H9 (cell line): ENCODE measurements around the gene POC1B. TPM values are rescaled to one million over a fixed set of nuclear protein-coding genes. Genes with fewer than 3 reads are reported as not detected.

Experiments
- DNase-seq: peaks from one replicate; pipeline ENCODE4 v3.0.0-alpha.2; 2017
- H2AFZ ChIP-seq: one replicate; pipeline ENCODE4 v1.6.1; 2013; ENCODE audit warnings: mild to moderate bottlenecking, low read length, control low read depth, moderate library complexity
- H2AK5ac ChIP-seq: 2 replicates; pipeline ENCODE4 v1.6.1; 2013; ENCODE audit warnings: low read length, control low read depth, mixed read lengths; ENCODE audit not compliant: insufficient read length
- H2BK120ac ChIP-seq: one replicate; pipeline ENCODE4 v1.6.1; 2013; ENCODE audit warnings: low read depth, mild to moderate bottlenecking, low read length, control low read depth, inconsistent platforms; ENCODE audit not compliant: poor library complexity, severe bottlenecking
- H2BK12ac ChIP-seq: 2 replicates; pipeline ENCODE4 v1.6.1; 2013; ENCODE audit warnings: low read length, control low read depth, mixed read lengths, low read depth; ENCODE audit not compliant: insufficient read length
- H2BK15ac ChIP-seq: 2 replicates; pipeline ENCODE4 v1.6.1; 2013; ENCODE audit warnings: low read depth, low read length, control low read depth
- H2BK20ac ChIP-seq: one replicate; pipeline ENCODE4 v1.6.1; 2013; ENCODE audit warnings: low read depth, mild to moderate bottlenecking, low read length, control low read depth, inconsistent platforms; ENCODE audit not compliant: poor library complexity, severe bottlenecking
- H2BK5ac ChIP-seq: 2 replicates; pipeline ENCODE4 v1.6.1; 2013; ENCODE audit warnings: low read length, control low read depth, mixed read lengths; ENCODE audit not compliant: insufficient read length
- H3K14ac ChIP-seq: 2 replicates; pipeline ENCODE4 v1.6.1; 2013; ENCODE audit warnings: low read length, control low read depth; ENCODE audit not compliant: insufficient read depth
- H3K18ac ChIP-seq: 2 replicates; pipeline ENCODE4 v1.6.1; 2013; ENCODE audit warnings: low read depth, mild to moderate bottlenecking, mixed read lengths, low read length, control low read depth; ENCODE audit not compliant: insufficient read length
- H3K23ac ChIP-seq: 2 replicates; pipeline ENCODE4 v1.6.1; 2013; ENCODE audit warnings: low read length, control low read depth, mixed read lengths, low read depth; ENCODE audit not compliant: insufficient read length
- H3K23me2 ChIP-seq: 2 replicates; pipeline ENCODE4 v1.6.1; 2013; ENCODE audit warnings: low read depth, mild to moderate bottlenecking, mixed read lengths, low read length, control low read depth; ENCODE audit not compliant: insufficient read length, poor library complexity, severe bottlenecking
- H3K27ac ChIP-seq: 2 replicates; pipeline ENCODE4 v1.5.1; 2013; ENCODE audit warnings: low read length, control low read depth, mixed read lengths, low read depth; ENCODE audit not compliant: insufficient read length
- H3K27me3 ChIP-seq: 2 replicates; pipeline ENCODE4 v1.6.1; 2013; ENCODE audit warnings: low read length, control low read depth, inconsistent platforms; ENCODE audit not compliant: insufficient read depth
- H3K4ac ChIP-seq: 2 replicates; pipeline ENCODE4 v1.6.1; 2013; ENCODE audit warnings: low read depth, mild to moderate bottlenecking, control low read depth, inconsistent platforms, low read length, moderate library complexity
- H3K4me1 ChIP-seq: 2 replicates; pipeline ENCODE4 v1.6.1; 2013; ENCODE audit warnings: low read length, control low read depth, inconsistent platforms; ENCODE audit not compliant: insufficient read depth
- H3K4me2 ChIP-seq: 2 replicates; pipeline ENCODE4 v1.6.1; 2013; ENCODE audit warnings: low read length, control low read depth, mixed read lengths; ENCODE audit not compliant: insufficient read length, insufficient read depth
- H3K56ac ChIP-seq: 2 replicates; pipeline ENCODE4 v1.6.1; 2013; ENCODE audit warnings: low read depth, mild to moderate bottlenecking, mixed read lengths, low read length, control low read depth; ENCODE audit not compliant: insufficient read length
- H3K79me1 ChIP-seq: 2 replicates; pipeline ENCODE4 v1.6.1; 2013; ENCODE audit warnings: low read depth, mild to moderate bottlenecking, moderate library complexity, low read length, control low read depth, inconsistent platforms; ENCODE audit not compliant: insufficient read depth, poor library complexity, severe bottlenecking
- H3K79me2 ChIP-seq: 2 replicates; pipeline ENCODE4 v1.6.1; 2013; ENCODE audit warnings: low read length, control low read depth, inconsistent platforms; ENCODE audit not compliant: insufficient read depth
- H3K9ac ChIP-seq: 2 replicates; pipeline ENCODE4 v1.6.1; 2013; ENCODE audit warnings: low read length, control low read depth, mixed read lengths; ENCODE audit not compliant: insufficient read length; ENCODE audit errors: extremely low read depth
- H3K9me3 ChIP-seq: one replicate; pipeline ENCODE4 v1.6.1; 2013; ENCODE audit warnings: low read depth, low read length, inconsistent platforms; ENCODE audit not compliant: control insufficient read depth
- H3T11ph ChIP-seq: one replicate; pipeline ENCODE4 v1.6.1; 2013; ENCODE audit warnings: mild to moderate bottlenecking, low read length, control low read depth, inconsistent platforms
- H4K20me1 ChIP-seq: one replicate; pipeline ENCODE4 v1.6.1; 2013; ENCODE audit not compliant: control insufficient read depth, insufficient read length, insufficient read depth
- H4K5ac ChIP-seq: 2 replicates; pipeline ENCODE4 v1.6.1; 2013; ENCODE audit warnings: low read depth, mild to moderate bottlenecking, mixed read lengths, low read length, control low read depth; ENCODE audit not compliant: insufficient read length
- H4K8ac ChIP-seq: replicated peaks from 2 replicates; pipeline ENCODE4 v1.6.1; 2013; ENCODE audit warnings: low read length, control low read depth, mixed read lengths, low read depth; ENCODE audit not compliant: insufficient read length
- H4K91ac ChIP-seq: 2 replicates; pipeline ENCODE4 v1.6.1; 2013; ENCODE audit warnings: low read depth, mild to moderate bottlenecking, moderate library complexity, mixed read lengths, low read length, control low read depth; ENCODE audit not compliant: insufficient read length
- H3K27ac Mint-ChIP-seq, 3 experiments: 2 replicates in 2 of 3; 3 replicates in 1 of 3; pipeline ENCODE4 v1.8.0; 2020 to 2021; ENCODE audit warnings: mixed read lengths in 3 of 3, mild to moderate bottlenecking in 1 of 3, moderate library complexity in 1 of 3
- H3K27me3 Mint-ChIP-seq: 2 replicates; pipeline ENCODE4 v1.8.0; 2021; ENCODE audit warnings: low read depth, mild to moderate bottlenecking, moderate library complexity, mixed read lengths
- H3K36me3 Mint-ChIP-seq, 3 experiments: 2 replicates in 2 of 3; 3 replicates in 1 of 3; pipeline ENCODE4 v1.8.0; 2020 to 2021; ENCODE audit warnings: low read depth in 3 of 3, mixed read lengths in 3 of 3; ENCODE audit not compliant: insufficient read depth in 1 of 3
- H3K4me1 Mint-ChIP-seq, 2 experiments: 2 replicates each; pipeline ENCODE4 v1.8.0; 2020; ENCODE audit warnings: mixed read lengths in 2 of 2
- H3K4me3 Mint-ChIP-seq, 2 experiments: 2 replicates in 1 of 2; 3 replicates in 1 of 2; pipeline ENCODE4 v1.8.0; 2020 to 2021; ENCODE audit warnings: mild to moderate bottlenecking in 2 of 2, mixed read lengths in 2 of 2, moderate library complexity in 1 of 2
- H3K9me3 Mint-ChIP-seq, 2 experiments: 2 replicates in 1 of 2; 3 replicates in 1 of 2; pipeline ENCODE4 v1.8.0; 2020; ENCODE audit warnings: mild to moderate bottlenecking in 2 of 2, mixed read lengths in 2 of 2, moderate library complexity in 1 of 2
- CTCF ChIP-seq: fragments of 200-600 bp; sonication (generic); conservative IDR thresholded peaks from 3 replicates; pipeline ENCODE4 v1.8.0; 2021; ENCODE audit warnings: antibody characterized with exemption, mild to moderate bottlenecking
- WGBS: extraction: QIAGEN DNeasy Blood & Tissue Kit; methylation state at CpG from one replicate; pipeline ENCODE4 v1.1.7; 2013; ENCODE audit warnings: missing lambda C conversion rate, low lambda C conversion rate, mixed read lengths; ENCODE audit not compliant: insufficient read length; ENCODE audit errors: extremely low coverage; 5-methylcytosine and 5-hydroxymethylcytosine counted together
- total RNA-seq: library from RNA; stranded (reverse); gene quantifications from 2 replicates; pipeline ENCODE4 v1.2.1, GENCODE V29; 2021

Gene POC1B
- total RNA-seq, 1 experiment from 2014 or later: 12.5 TPM

- H4K5ac ChIP-seq: no peak overlapping the region
- H3K79me2 ChIP-seq: no peaks in the 10 kb centered on the region
- no peaks in the 10 kb centered on the region for H4K20me1 ChIP-seq
- Mint-ChIP-seq H3K9me3 (no peaks in the 10 kb centered on the region), H3K4me1 (no peaks in the 10 kb centered on the region), H3K27me3 (no peaks in the 10 kb centered on the region), H3K27ac (no peak overlapping the region; a peak in 1 of 7 replicates), H3K4me3 (no peak overlapping the region), H3K36me3 (no peaks in the 10 kb centered on the region)
- no peak overlapping the region for H2BK15ac ChIP-seq
- no peak overlapping the region for H4K91ac ChIP-seq
- H3K27ac ChIP-seq: no peak overlapping the region
- no peaks in the 10 kb centered on the region for H3K27me3 ChIP-seq
- H3K9ac ChIP-seq: no peak overlapping the region
- no peak overlapping the region for H3T11ph ChIP-seq
- no peak overlapping the region for H3K4me2 ChIP-seq
- no peak overlapping the region for H2AK5ac ChIP-seq
- H2BK5ac ChIP-seq: no peak overlapping the region
- H2BK12ac ChIP-seq: no peak overlapping the region
- no peak overlapping the region for H3K18ac ChIP-seq
- no peak overlapping the region for H3K14ac ChIP-seq
- TF ChIP-seq CTCF: no peak
- H3K79me1 ChIP-seq: no peaks in the 10 kb centered on the region
- no peak overlapping the region for H2AFZ ChIP-seq
- no peak overlapping the region for H3K23ac ChIP-seq
- H3K56ac ChIP-seq: no peak overlapping the region
- WGBS: no CpG with 5 or more reads among the region's 5 CpGs
- no peak overlapping the region for H4K8ac ChIP-seq
- H3K4ac ChIP-seq: no peak overlapping the region
- no peak overlapping the region for H2BK20ac ChIP-seq
- H2BK120ac ChIP-seq: no peak overlapping the region
- H3K9me3 ChIP-seq: no peaks in the 10 kb centered on the region
- DNase-seq: no peak
- no peaks in the 10 kb centered on the region for H3K23me2 ChIP-seq
- no peaks in the 10 kb centered on the region for H3K4me1 ChIP-seq
Measured at GRCh38 chr12:89568484-89568883, 42.6 kb upstream of the POC1B start.
